Coronary artery (tissue), 2 donors: Measurements from ENCODE around the gene FAM216B.
"Not testable (repeated sequence)": the region's sequence is repeated elsewhere in the genome, so short reads cannot be mapped to it uniquely, and the experiment has no call there.

Source experiments
- DNase-seq: peaks from one replicate; pipeline ENCODE4 v3.0.0-alpha.2; 2017; ENCODE audit warnings: low spot score
- H3K27ac ChIP-seq, 2 donors: fragments of 200-600 bp; sonication (generic); one replicate each; pipeline ENCODE4 v1.5.1; 2016 to 2019
- H3K4me3 ChIP-seq: fragments of 200-600 bp; sonication (generic); 2 replicates; pipeline ENCODE4 v1.5.1; 2016; ENCODE audit warnings: mild to moderate bottlenecking, moderate library complexity
- TF ChIP-seq, protein P1 (sequence below): fragments of 200-600 bp; sonication (generic); IDR thresholded peaks from one replicate; pipeline ENCODE4 v1.5.1; 2019; ENCODE audit warnings: antibody characterized with exemption

The FAM216B gene

DNA sequence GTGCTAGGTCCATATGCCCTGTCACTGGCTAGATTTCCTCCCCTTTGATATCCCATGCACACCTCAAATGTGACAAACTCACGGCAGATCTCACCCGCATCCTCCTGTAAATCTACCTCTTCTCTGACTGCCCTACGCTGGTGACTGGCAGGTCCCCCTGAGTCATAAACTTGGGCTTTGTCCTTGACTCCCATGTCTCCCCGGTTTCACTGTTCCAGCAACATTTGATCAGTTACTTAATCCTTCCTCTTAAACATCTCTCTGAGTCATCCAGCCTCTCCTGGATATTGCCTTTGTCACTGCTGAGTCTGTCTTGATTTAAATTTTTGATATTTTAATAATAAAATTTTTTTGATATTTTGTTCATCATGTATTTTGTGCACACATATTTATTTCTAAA lies 26.5 kb downstream of the FAM216B start:
- H3K4me3 ChIP-seq = no peak overlapping the region

DNA sequence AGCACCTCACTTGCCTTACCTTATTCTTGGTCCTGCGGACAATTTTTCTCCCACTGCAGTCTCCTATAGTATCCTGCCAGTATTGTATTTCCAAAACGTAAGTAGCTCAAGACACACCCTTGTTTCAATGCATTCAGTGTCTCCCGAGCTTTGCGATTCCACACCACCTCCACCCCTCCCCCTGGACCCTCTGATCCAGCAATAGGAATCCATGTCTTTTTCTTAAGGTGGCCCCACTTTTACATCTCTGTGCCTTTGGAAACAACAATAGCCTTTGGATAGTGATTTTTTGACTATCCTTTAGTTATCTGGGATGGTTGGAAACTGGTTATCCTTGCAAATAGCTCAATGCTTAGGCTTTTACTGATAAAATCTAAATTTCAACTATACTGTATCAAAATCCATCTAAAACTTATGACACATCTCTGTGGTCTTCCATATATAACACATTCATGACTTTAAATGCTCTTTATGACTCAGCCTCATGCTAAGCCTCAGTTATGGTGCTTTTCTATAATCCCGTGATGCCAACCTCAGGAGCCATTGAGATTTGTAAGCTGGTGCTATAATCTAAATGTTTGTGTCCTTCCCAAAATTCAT lies 27.1 kb downstream of the FAM216B start:
- TF ChIP-seq, protein P1, sequence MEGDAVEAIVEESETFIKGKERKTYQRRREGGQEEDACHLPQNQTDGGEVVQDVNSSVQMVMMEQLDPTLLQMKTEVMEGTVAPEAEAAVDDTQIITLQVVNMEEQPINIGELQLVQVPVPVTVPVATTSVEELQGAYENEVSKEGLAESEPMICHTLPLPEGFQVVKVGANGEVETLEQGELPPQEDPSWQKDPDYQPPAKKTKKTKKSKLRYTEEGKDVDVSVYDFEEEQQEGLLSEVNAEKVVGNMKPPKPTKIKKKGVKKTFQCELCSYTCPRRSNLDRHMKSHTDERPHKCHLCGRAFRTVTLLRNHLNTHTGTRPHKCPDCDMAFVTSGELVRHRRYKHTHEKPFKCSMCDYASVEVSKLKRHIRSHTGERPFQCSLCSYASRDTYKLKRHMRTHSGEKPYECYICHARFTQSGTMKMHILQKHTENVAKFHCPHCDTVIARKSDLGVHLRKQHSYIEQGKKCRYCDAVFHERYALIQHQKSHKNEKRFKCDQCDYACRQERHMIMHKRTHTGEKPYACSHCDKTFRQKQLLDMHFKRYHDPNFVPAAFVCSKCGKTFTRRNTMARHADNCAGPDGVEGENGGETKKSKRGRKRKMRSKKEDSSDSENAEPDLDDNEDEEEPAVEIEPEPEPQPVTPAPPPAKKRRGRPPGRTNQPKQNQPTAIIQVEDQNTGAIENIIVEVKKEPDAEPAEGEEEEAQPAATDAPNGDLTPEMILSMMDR = no peak
- H3K27ac ChIP-seq = no peak overlapping the region
- H3K4me3 ChIP-seq = no peak overlapping the region
- DNase-seq = no peak

More for the DNA sequence above, 26.5 kb downstream of the FAM216B start:
- TF ChIP-seq, protein P1 = no peak
- no peak overlapping the region for H3K27ac ChIP-seq
- DNase-seq = no peak

DNA sequence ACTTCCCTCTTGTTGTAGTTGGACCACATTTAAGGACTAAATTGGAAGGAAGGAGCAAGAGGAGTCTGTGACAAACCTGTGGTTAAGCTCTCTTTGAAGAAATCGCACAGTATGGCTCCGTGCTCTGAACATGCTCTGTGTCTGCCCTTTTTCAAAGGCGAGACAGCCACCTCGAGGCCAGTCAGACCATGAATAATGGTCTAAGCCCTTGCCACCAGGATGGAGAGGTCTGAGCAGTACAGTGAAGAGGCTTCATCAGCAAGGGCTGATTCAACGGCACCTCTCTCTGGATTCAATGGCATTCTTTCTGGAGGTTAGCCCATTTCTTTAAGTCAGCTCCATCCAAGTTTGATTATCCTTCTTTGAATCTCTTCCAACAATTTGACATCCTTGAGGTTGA lies 30.9 kb downstream of the FAM216B start:
- DNase-seq = no peak
- H3K27ac ChIP-seq = no peak overlapping the region
- H3K4me3 ChIP-seq = no peak overlapping the region
- TF ChIP-seq, protein P1 = no peak

DNA sequence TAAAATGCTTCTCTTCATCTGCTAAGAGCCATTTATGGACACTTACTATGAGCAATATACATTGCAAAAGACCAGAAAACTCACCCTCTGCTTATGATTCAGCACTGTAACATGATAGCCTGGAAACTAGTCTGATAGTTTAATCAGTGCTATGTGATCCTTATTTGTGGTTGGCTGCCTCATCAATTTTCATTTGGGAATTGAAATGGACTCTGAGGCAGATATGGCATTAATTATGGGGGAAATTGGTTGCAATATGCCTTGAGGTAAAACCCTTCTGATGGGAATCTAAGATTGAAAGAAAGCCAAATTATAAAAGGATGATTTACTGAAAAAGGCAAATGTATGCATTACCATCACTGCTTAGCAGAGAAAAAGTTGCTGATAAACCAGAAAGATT lies 33.5 kb downstream of the FAM216B start:
- H3K4me3 ChIP-seq = no peak overlapping the region
- TF ChIP-seq, protein P1 = no peak
- no peak overlapping the region for H3K27ac ChIP-seq
- DNase-seq = no peak

DNA sequence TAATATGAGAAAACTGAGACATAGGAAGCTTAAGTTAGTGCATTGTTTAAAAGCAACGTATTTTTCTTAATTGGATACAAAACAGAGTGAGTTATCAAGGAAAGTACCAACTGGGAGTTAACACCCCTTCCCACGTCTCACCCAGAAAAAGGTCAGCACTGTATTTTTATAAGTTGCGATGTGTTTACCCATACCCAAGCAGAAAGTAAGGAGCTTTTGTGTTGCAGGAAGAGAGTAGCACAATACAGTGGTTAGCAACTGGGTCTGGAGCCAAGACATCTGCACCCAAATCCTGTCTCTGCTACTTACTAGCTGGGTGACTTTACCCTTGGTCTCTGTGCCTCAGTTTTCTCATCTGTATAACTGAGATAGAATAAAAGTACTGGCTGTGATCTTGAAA lies 34.3 kb downstream of the FAM216B start:
- TF ChIP-seq, protein P1 = no peak
- H3K27ac ChIP-seq = no peak overlapping the region
- H3K4me3 ChIP-seq = no peak overlapping the region

DNA sequence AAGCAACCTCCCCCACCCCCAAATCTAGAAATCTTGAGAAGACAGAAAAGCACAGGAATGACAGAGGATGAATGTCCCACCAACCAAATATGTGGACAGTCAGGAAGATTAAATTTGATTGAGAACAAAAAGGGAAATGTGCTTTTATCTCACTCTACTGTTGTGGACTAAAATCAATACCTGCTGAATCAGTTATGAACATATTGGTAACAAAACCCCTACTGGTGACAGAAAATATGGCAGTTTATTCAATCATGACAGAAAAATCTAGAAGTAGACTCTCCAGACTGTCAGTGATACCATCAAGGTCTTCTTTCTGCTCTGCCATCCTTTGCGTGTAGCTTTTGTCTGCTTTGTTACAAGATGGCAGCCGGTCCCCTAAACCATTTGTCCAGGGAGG lies 35.2 kb downstream of the FAM216B start:
- TF ChIP-seq, protein P1 = no peak
- no peak overlapping the region for H3K4me3 ChIP-seq

More for the DNA sequence above, 34.3 kb downstream of the FAM216B start:
- DNase-seq = no peak

DNA sequence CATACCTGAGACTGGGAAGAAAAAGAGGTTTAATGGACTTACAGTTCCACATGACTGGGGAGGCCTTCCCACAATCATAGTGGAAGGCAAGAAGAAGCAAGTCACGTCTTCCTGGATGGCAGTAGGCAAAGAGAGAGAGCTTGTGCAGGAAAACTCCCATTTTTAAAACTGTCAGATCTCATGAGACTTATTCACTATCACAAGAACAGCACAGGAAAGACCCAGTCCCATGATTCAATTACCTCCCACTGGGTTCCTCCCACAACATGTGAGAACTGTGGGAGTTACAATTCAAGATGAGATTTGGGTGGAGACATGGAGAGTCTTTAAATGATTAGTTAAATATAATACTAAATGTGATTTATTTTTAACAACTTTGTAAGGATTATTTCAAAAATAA lies 38.3 kb downstream of the FAM216B start:
- DNase-seq, H3K27ac ChIP-seq: not testable (repeated sequence)

More for the DNA sequence above, 35.2 kb downstream of the FAM216B start:
- H3K27ac ChIP-seq = no peak overlapping the region
- no peak for DNase-seq

DNA sequence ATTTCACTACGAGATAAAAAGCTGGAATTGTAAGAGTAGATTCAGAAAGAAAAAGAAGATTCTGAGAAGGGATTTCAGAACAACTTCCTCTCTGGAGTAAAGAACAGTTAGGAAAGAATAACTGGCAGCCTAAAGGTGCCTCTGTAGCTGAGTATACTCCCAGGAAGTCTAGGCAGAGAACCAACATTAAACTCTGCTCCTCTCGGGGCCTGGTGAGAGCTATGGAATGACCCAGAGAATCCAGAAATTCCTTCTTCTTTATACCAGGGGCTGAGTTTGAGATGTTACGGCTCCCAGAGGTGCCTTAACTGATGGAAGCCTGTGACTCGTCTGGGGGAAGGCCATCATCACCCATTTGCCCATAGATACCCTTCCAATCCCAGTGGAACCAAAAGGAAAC lies 39.1 kb downstream of the FAM216B start:
- TF ChIP-seq, protein P1 = no peak
- Histone ChIP-seq H3K27ac (no peak overlapping the region), H3K4me3 (no peak overlapping the region)
- no peak for DNase-seq

More for the DNA sequence above, 38.3 kb downstream of the FAM216B start:
- H3K4me3 ChIP-seq = not testable (repeated sequence)
